Kidney glomerular epithelial cell (primary cell): Measurements from ENCODE around the gene PRM3.
A peak's percentile ranks its signal among the peaks of the same experiment; 100 is the strongest.

Experiments used
- DNase-seq: peaks from one replicate; lab custom pipeline; 2025; lab: John Stamatoyannopoulos, UW

The PRM3 gene

GRCh38 chr16:11272921-11273720 is at the start of gene PRM3:
Gene PRM3 (minus strand): TSS chr16:11273629. CDS start chr16:11273595, 34 bp downstream.
- DNase-seq: no peak

DNA sequence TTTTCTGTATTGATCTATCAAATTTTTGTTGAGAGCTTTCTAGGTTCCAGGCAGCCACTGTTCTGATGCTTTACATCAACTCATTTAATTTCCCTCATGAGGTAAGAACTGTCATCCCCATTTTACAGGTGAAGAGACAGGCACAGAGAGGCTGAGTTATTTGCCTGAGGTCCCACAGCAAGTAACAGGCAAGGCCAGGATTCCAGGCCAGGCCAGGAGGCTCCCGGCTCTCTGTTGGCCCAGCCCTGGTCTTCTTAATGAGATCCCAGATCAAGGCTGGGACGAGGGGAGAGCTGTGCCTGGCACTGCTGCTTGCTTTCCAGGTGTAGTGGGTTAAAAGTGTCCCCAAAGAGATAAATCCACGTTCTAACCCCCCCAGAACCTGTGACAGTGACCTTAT is 49.4 kb upstream of the PRM3 start:
- DNase-seq: no peak

DNA sequence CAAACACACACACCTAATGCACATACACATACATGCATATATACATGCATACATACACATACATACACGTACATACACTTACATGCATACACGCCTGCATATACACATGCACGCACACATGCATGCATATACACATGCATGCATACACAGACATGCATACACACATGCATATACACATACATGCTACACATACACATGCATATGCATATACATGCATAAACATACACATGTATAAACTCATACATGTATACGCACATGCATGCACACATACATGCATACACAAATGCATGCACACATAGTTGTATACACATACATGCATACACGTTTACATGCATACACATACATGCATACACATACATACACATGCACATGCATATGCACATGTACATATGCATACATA is 48.2 kb upstream of the PRM3 start:
- DNase-seq: no peak

- DNase-seq: no peak
Observed at GRCh38 chr16:11320170-11320569, 46.7 kb upstream of the PRM3 start.

- DNase-seq: no peak
Observed at GRCh38 chr16:11319529-11320146, 46.2 kb upstream of the PRM3 start.

DNA sequence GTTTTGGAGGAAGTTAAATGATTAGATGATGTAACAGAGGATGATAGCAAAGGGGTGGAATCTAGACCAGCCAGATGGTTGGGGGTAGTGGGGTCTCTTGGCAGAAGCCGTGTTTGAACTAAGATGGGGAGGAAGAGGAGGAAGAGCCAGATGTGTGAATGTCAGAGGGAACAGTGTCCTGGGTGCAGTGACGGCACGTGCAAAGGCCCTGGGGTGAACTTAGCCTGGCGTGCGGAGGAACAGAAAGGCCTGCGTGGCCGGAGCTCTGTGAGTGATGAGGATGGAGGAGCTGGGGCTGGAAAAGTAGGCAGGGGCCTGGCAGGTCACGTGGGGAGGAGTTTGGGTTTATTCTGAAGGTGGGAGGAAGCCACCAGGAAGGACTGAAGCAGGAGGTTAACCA is 45.4 kb upstream of the PRM3 start:
- DNase-seq: no peak

- peak; percentile 70 for DNase-seq
Observed at GRCh38 chr16:11316331-11317015, 43.0 kb upstream of the PRM3 start.

- DNase-seq: peak; percentile 96
Observed at GRCh38 chr16:11315510-11315909, 42.1 kb upstream of the PRM3 start.

DNA sequence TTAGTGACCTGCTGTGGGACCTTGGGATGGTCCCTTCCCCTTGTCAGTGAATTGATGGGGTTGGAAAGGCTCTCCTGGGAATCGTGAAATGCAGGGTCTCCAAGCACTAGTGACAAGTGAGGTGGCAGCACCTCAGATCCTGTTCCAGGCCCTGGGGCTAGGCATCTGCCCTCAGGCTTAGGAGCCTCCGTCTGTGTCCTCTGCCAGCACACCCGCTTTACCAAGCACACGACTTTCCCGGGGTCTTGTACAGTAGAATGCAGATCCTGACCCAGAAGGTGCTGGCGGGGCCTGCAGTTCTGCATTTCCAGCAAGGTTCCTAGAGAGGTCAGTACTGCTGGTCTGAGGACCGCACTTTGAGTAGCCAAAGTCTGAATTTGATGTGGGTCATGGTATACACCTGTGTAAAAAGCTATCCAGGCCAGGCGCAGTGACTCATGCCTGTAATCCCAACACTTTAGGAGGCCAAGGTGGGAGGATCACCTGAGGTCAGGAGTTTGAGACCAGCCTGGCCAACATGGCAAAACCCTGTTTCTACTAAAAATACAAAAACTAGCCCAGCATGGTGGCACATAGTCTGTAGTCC is 41.0 kb upstream of the PRM3 start:
- no peak for DNase-seq

DNA sequence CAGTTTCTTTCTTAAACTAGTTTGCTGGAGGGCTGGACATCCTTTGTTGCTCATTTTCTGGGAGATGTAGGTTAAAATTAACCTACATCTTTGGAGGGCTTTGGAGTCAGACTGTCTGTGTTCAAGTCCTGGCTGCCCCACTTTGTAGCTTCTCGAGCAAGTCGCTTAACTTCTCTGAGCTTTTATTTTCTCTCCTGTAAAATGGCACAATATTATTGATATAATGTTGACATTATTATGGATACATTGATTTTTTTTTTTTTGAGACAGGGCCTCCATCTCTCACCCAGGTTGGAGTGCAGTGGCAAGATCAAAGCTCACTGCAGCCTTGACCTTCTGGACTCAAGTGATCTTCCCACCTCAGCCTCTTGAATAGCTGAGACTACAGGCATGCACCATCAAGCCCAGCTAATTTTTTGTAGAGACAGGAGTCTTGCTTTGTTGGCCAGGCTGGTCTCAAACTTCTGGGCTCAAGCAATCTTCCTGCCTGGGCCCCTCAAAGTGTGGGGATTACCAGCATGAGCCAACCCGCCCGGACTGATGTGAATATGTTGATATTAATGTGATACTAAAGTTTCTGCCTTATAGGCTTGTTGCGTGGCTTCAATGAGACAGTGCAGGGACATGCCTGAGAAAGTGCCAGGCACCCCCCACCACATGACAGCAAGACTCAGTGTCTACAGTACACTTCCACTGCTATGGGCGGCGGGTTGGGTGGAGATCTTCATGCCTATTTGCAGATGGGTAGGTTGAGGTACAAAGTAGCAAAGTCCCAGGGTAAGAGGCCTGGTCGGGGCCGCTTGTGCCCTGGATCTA is 40.3 kb upstream of the PRM3 start:
- DNase-seq: no peak

DNA sequence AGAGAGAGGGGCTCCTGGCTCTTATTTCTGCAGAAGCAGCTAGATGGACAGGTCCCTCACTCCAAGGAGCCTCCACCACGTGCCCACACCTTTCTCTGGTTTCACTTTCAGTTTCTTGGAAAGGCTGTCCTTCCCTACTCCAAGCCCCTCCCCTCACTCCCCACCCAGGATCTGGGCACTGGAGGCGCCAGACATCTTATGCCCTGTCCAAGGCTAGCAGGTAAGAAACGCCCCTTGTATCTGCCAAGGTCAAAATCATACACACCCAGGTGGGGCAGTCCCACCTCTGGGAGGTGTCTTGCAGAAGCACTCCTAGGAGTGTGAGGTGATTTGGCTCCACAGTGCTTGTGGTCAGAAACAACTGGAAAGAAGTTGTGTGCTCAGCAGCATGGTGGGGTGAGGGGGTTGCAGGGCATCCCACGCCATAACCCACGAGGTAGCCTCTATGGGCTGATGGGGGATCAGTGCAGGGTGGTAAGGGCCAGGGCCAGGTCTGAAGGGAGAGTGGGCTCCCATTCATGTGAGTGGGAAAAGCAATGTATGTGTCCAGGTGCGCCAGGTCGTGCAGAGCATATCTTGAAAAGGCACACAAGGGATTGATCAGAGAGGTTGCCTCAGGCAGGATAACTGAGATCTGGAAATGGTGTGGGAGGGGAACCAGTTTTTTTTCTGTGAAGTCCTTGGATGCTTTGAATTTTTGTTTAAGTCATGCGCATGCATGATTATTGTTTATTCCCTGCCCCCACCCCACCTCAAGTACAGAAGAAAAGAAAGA is 39.5 kb upstream of the PRM3 start:
- DNase-seq: peak; percentile 48

DNA sequence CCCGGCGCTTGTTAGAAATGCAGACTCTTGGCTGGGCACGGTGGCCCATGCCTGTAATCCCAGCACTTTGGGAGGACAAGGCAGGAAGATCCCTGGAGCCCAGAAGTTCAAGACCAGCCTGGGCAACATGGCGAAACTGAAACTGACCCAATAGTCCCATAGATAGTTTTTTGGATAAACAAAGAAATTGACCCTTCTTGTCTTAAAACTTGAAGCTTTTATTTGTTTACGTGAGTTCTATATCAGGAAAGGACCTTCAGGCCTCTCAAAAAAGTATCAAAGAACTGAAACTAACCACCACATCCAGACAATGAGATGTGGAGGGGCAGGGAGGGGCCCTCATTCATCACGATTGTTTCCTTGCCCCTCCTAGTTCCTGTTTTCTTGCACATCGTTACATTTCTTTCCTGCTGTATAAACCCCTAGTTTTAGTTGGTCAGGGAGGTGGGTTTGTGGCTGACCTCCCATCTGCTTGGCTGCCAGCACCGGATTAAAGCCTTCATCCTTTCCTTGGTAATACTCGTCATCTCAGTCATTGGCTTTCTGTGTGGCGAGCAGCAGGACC is 37.6 kb upstream of the PRM3 start:
- no peak for DNase-seq

GRCh38 chr16:11310634-11310977 is 37.2 kb upstream of the PRM3 start:
- DNase-seq: no peak

DNA sequence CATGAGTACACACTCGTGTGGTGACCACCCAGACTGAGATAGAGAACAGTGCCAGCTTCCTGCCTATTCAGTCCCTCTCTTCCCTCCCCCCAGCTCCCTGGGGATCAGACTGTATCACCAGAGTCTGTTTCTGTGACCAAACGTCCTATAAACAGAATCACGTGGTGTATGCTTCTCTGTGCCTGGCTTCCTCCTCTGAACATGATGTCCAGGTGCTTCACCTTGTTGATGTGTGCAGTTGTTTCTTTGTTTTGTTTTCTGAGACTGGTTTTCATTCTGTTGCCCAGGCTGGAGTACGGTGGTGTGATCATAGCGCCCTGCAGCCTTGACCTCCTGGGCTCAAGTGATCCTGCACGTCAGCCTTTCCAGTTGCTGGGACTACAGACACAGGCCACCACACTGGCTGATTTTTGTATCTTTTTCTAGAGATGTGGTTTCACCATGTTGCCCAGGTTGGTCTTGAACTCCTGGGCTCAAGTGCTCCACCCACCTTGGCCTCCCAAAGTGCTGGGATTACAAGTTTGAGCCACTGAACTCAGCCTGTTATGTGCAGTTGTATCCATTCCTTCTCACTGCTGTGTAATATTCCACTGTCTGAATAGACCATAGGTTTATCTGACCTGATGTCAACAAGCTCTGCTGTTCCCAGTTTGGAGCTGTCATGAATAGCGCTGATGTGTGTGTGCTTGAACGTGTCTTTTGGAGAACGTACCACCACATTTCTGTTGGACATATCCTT is 36.6 kb upstream of the PRM3 start:
- DNase-seq: no peak

DNA sequence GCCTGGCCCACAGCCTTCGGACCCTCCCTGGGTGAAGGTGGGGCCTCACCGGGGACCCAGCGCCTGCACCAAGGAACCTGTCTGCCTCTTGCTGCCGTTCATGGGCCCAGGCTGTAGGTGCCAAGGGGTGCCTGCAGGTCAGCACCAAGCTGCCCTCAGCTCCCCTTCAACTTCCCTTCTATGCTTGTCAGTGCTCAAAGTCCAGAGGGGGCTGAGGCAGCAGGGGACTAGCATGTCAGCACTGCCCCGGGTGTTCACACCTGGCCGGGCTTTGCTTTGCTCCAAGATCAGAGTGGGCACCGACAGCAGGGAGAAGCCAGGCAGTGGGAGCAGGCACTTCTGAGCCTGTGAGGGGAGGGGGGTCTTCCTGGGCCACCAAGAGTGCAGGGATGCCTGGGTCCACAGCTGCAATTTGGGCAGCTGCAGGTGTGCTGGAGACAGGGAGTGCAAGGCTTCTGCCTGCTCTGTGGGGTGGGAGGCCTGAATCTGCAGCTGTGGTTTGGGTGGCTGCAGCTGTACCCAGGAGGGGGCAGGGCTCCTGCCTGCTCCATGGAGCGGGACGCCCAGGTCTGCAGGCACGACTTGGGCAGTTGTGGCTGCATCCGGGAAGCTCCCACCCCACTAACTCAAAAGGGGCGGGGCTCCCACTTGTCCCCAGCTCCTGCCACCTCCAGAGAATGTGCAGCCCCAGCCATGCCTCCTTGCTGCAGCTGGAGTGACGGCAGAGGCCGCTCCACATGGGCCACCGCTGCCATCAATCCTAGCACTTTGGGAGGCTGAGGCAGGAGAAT is 35.3 kb upstream of the PRM3 start:
- DNase-seq: no peak

- DNase-seq: no peak
Observed at GRCh38 chr16:11307639-11308492, 34.4 kb upstream of the PRM3 start.

DNA sequence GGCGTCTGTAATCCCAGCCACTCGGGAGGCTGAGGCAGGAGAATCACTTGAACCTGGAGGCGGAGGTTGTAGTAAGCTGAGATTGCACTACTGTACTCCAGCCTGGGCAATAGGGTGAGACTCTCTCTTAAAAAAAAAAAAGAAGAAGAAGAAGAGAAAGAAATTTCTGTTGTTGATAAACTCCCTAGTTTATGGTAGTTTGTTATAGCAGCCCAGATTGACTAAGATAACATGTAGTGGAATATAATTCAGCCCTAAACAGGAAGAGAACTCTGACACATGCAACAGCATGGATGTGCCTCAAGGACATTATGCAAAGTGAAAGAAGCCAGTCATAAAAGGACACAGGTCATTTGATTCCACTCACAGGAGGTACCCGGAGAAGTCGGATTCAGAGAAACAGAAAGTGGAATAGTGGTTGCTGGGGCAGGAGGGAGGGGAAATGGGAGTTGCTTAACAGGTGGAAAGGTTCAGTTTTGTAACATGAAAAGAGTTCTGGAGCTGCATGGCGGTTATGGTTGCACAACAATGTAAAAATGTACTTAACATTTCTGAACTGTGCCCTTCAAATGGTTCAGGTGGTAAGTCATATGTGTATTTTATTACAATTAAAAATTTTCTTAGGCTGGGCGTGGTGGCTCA is 33.7 kb upstream of the PRM3 start:
- DNase-seq: no peak

GRCh38 chr16:11306381-11306780 is 33.0 kb upstream of the PRM3 start:
- no peak for DNase-seq
